Measurements from ENCODE around the gene SBF2.

DNA sequence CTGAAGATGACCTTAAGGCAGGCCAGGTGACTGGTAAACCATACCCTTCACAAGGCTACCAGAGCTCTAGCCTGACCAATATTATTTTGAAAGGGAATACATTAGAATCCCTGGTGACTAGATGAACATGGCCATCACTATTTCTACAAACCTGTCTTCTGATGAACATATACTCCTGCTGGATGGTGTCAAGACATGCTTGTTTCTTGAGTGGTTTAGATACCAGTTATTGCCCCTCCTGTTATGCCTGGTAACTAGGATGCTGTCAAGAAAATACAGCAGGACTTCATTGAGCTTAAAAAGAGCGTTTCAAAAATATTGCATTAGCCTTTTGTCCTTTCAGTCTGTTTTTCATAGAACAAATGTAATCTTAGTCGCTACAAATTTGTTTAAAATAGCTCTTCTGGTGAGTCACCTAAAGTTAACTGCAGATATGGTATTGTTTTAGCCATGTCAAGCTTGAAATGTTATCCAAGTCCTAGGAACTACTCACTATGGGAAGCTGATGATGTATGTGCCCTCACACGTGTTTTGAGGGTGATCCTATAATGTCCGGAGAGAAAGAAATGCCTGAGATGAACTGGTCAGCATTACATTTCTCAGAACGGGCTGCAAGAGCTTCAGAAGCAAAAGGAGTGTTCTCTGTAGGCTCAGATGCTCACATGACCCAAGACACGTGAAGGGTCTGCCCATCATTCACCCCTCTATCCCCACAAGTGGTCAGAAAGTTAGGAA is 31.4 kb upstream of the SBF2 start:
- TF ChIP-seq, protein P1, sequence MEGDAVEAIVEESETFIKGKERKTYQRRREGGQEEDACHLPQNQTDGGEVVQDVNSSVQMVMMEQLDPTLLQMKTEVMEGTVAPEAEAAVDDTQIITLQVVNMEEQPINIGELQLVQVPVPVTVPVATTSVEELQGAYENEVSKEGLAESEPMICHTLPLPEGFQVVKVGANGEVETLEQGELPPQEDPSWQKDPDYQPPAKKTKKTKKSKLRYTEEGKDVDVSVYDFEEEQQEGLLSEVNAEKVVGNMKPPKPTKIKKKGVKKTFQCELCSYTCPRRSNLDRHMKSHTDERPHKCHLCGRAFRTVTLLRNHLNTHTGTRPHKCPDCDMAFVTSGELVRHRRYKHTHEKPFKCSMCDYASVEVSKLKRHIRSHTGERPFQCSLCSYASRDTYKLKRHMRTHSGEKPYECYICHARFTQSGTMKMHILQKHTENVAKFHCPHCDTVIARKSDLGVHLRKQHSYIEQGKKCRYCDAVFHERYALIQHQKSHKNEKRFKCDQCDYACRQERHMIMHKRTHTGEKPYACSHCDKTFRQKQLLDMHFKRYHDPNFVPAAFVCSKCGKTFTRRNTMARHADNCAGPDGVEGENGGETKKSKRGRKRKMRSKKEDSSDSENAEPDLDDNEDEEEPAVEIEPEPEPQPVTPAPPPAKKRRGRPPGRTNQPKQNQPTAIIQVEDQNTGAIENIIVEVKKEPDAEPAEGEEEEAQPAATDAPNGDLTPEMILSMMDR (IDR thresholded peaks at IDR 0.05; ENCODE audit: low read depth, low read length): no peak
- no peak for TF ChIP-seq EZH2phosphoT487 (IDR thresholded peaks at IDR 0.05; ENCODE audit: low read depth)
